Measurements from ENCODE around the gene KDM4C.

GRCh38 chr9:7129391-7129790 is 371.6 kb downstream of the KDM4C start:
- TF ChIP-seq SRF (IDR thresholded peaks at IDR 0.05; ENCODE audit: low read depth, low read length) (no peak), CTCF (CRISPR knock-in tag; IDR thresholded peaks at IDR 0.05) (no peak), ZNF747 (CRISPR knock-in tag; IDR thresholded peaks at IDR 0.05; ENCODE audit: borderline replicate concordance) (no peak), ZNF101 (CRISPR knock-in tag; IDR thresholded peaks at IDR 0.05; ENCODE audit: borderline replicate concordance, low read depth) (no peak), MAZ (IDR thresholded peaks at IDR 0.05; ENCODE audit: borderline replicate concordance, low read depth, low read length) (no peak), MAZ (CRISPR knock-in tag; IDR thresholded peaks at IDR 0.05; ENCODE audit: low read depth) (no peak), ELF4 (CRISPR knock-in tag; IDR thresholded peaks at IDR 0.05; ENCODE audit: borderline replicate concordance) (no peak), GLI4 (CRISPR knock-in tag; IDR thresholded peaks at IDR 0.05; ENCODE audit: borderline replicate concordance) (no peak)
